GM21526 (cell line): ENCODE data around the gene HOXC12.

Source experiments
- ATAC-seq: cut with Tn5 transposase; IDR thresholded peaks from one replicate; pipeline ENCODE4 v1.9.1; 2021; ENCODE audit warnings: moderate library complexity; ENCODE audit not compliant: unreplicated experiment, low FRiP score

Gene HOXC12

DNA sequence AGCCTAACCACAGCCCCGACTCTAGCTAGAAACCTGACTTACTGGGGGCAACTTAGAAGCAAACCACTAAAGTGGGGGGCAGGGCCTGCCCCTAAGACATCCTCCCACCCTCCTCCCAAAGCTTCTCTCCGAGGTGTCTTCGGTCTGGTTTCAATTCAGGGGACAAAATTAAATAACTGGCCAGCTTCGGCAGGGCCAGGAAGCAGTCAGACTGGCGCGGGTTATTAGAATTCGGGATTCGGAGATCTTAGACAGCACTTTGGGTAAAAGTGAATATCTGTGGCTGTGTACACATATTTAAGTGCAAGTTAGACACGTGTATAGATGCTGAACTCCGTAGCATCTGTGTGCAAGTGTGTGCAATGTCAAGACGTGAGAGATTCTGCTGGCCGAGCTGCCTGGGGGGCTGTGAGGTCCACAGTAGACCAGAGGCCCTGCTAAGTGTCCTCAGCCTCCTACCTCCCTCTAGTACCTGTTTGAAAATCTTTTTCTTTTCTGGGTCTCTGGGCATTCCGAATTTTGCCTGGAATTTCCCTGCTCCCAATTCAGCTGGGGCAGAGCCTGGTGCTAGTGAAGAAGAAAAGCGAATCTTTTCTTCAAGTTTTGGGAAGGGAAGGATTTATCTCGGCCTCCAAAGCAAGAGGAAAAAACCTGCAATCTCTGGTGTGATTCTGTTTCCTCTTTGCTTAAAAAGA is 26.2 kb downstream of the HOXC12 start:
- ATAC-seq = no peak

DNA sequence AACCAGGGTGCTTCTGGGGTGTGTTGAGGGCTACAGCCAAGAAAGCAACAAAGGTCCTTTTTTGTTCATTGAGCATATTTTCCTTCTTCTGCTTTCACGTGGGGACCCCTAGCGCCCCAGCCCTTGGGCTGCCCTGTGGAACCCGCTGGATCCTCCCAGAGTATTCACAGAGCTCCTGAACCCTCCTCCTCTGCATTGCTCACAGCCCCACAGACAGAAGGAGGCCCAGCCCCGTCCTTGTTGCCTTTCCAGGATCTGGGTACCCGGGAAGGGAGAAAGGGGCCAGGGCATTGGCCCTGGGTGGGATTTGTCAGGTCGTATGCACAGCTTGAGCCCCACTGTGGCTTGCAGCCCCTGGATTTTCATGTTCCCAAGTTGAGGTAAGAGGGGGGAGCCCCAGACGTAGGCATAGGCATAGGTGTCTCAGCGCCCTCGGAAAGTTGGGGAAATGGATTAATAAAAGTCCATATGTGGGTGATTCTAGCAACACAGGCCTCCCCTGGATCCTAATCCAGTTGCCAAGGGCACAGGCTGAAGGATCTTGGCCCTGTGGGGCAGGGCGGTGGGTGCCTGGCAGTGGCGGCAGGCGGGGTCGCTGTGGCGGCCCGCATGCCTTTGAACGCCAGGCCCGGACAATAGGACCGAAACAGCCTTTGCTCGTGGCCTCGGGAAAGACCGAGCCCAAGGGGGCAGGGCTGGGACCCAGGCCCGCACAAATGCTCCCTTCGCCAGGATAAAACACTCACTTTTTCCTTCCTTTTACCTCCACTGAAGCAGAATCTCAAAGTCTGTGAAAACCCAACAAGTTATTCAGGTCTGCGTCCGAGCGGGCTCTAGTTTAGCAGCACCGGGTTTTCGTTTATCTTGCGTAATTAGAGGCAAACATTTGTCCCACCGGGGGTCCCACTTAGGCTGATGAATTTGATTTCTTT is 27.2 kb downstream of the HOXC12 start:
- no peak for ATAC-seq

DNA sequence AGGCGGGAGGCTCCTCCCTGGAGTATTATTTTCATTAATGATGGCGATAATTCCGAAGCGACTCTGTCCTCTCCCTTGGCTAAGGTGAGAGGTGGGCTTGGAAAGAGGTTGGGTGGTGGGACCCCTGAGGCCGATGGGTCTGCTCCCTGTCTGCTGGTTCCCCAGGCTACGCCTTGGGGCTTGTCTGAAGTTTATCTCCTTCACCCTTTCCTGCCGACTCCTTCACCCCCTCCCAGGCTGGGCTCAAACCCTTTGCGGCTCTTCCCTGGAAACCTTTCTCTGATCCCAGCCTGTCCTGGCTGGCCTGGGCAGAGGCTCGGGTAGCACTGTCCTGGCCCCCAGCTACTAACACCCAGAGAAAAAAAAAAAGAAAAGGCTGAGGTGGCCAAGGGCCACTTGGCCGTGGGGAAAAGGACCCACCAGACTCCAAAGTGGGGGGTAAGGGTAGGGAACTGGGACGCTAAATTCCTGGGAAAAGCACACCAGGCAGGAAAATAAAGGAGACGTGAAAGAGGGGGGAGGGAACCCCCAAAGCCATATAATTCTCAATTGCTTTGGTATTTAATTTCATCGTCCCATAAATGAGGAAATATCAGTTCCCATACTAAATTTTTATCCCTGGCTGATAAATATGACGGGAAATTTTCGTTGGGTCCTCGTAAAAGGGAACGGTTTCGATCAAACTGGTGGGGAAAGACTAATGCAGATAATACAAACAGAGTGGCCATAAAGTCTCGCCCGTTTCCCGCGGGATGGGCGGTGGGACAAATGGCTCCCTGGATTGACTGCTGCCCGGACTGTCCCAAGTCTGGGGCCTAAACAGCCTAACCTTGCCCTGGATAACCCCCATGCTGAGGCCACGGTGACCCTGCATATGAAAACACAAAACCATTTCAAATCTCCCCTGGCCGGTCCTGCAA is 28.2 kb downstream of the HOXC12 start:
- no peak for ATAC-seq

DNA sequence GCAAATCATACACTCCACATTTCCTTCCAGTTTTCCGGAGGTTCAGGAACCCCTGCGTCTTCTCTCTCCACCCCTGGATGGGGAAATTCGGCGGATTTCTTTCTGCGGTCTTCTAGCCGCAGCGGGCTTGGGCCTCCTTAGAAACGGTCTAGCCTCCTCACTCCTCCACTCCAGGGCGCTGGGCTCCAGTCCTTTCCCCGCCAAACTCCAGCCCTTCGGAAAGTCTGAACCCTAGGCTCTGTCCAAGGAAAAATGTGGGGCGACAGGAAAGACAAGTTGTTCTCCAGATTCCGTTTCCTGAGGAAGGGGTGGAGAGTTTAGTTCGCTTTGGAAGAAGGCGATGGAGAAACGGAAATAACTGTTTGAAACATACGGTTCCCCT is 28.9 kb downstream of the HOXC12 start:
- ATAC-seq = no peak

DNA sequence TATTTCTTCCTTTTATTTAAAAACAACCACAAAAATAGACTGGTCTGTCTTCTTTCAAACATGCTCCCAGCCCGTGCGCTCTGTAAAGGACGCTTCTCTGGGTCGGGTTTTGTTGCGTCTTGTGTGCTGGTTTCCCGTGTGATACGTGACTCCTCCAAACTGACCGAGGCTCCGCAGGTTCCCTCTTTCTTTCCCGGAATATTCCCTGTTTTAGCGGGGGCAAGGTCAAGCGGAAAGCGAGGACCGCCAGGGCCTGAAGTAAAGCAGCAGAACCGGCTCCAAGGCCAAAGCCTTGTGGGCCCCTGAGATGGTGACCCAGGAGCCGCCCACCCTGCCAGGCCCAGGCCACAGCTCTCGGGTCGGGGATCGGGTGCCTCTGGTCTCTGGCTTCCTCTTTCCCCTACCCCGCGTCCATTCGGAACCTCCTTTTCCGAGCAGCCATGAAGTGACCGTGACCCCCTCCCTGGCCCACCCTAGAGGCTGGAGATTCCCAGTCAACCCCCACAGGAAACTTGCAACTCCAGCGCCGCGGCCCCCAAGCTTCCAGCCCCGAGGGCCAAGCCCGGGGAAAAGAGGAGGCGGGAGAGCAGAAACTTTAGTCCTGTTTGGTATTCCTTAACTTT is 29.4 kb downstream of the HOXC12 start:
- no peak for ATAC-seq

DNA sequence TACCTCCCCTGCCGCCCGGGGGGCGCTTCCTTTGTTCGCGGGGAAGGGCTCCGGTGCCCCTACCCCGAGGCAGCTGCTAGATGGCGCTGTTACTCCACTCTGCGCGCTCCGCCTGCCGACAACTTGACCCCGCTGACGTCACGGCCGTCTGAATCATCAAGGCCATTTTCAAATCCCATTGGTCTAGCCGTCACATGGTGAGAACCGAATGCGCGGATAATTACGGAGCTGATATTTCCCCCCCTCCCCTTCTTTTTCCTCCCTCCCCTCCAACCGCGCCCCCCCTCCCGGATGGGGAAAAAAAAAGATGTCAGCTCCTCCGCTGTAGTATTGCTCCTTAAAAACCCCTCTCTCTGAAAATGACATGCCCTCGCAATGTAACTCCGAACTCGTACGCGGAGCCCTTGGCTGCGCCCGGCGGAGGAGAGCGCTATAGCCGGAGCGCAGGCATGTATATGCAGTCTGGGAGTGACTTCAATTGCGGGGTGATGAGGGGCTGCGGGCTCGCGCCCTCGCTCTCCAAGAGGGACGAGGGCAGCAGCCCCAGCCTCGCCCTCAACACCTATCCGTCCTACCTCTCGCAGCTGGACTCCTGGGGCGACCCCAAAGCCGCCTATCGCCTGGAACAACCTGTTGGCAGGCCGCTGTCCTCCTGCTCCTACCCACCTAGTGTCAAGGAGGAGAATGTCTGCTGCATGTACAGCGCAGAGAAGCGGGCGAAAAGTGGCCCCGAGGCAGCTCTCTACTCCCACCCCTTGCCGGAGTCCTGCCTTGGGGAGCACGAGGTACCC is 30.4 kb downstream of the HOXC12 start, which contains the start of gene HOXC10:
Gene HOXC10, plus strand, starts transcription at position 246 of the 791 bp plus-strand sequence. Its CDS starts 114 bp downstream, at position 360.
- ATAC-seq = peak; percentile 61

DNA sequence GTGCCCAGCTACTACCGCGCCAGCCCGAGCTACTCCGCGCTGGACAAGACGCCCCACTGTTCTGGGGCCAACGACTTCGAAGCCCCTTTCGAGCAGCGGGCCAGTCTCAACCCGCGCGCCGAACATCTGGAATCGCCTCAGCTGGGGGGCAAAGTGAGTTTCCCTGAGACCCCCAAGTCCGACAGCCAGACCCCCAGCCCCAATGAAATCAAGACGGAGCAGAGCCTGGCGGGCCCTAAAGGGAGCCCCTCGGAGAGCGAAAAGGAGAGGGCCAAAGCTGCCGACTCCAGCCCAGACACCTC is 30.9 kb downstream of the HOXC12 start:
- no peak for ATAC-seq

DNA sequence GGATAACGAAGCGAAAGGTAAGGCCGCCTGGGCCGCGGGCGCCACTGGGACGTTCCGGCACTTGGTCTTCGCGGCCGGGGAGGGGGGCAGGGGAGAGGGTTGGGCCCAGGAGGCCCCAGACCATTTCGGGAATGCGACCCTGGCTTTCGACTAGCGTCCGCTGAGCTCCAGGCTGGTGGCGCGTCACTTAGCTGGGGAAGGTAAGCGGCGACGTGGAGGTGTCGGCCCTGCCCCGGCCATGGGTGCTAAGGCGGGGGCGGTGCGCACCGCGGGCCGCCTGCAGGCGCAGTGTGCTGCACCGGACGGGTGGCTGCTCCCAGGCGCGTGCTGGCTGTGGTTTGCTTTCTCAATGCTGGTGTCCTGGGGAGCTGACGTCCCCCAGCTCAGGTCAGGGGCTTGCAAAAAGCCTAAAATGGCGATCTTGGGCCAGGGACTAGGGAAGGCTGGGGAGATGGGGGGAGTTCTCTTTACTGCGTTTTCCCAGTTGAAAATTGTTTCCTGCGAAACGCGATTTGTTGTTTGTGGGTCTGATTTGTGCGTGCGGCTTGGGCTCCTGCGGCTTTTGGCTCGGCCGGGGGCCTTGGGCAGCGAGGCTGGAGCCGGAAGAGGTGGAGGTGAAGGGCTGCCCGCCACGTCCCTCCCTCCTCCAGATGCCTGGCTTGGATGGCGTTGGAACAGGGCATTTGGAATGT is 31.4 kb downstream of the HOXC12 start:
- no peak for ATAC-seq

DNA sequence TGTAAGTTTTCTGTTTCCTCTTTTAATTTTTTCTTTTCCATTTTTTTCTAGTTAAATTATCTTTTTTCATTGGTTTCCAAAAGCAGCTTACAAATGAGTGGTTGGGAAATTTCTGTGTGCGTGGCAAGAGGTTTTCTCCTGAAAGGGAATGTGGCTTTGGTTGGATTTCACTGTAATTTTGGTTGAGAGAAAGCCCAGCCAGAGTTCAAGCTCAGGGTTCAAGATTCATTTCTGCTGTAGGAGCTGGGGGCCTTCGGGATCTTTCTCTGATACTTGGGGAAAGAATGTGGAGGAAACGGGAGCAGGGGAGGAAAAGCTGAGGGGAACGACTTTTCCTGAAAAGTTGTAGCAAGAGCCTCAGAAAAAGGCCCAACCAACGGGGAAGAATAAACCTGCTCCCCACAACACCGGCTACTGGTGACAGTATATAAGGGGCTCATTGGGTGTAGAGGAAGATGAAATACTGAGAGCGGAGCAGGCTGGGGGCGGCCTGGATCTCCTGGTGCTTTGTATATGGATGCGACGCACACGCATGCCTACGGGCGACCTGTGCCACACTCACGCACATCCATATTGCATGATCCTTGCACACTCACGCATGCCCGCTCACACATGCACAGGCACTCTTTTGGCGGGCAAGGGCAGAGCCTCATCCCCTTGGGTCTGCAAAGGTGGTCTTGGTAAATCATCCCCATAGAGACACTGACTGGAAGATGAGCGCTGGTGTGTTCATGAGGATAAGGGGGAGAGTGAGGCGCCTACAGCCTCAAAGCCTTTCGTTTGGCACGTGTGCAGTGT is 32.2 kb downstream of the HOXC12 start:
- ATAC-seq = no peak

DNA sequence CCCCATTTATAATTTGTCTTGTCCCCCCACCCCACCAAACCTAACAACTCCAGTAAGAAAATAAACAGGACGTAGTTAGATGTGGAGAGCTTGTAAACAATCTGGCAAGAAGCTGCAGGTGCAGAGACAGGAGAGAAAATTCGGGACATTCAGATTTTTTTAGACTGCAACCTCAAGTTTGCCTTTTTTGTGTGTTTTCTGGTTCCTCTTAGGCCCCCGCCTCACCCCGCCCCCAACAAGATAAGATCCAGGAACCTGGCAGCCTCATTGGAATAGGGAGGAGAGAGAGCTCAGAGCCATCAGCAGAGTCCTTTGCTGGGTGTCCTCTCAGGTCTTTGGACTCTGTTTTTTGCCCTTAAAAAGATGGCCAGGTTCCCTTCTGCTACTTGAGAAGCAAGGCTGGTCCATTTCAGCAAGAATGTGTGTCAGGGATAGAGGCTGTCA is 33.1 kb downstream of the HOXC12 start:
- no peak for ATAC-seq

DNA sequence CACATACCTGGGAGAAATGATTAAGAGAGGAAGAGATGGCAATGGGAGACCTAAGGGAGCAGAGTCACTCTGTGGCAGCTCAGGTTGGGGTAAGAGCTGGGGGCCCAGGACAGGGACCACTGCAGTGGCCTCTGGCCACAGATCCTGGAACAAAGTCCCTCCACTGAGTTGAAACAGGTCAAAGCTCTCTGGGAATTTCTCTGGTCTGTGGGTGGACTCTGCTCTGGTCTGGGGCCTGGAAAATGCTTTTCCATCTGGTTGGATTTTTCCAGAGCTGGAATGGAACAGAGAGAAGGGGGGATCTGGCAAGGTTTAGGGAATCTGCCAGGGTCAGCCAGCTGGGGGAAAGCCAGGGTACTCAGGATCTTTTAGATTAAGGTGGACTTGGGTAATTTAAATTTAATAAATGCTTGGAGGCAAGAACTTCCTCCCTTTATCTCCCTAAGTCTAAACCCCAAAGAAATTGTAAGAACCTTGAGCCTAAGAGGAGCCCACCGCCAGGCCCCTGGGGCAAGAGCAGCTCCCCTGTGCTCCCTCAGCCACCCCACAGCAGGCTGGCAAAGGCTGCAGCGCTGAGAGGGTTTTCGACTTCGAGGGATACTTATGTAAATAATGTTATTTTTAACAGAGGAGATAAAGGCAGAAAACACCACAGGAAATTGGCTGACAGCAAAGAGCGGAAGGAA is 34.0 kb downstream of the HOXC12 start:
- no peak for ATAC-seq

DNA sequence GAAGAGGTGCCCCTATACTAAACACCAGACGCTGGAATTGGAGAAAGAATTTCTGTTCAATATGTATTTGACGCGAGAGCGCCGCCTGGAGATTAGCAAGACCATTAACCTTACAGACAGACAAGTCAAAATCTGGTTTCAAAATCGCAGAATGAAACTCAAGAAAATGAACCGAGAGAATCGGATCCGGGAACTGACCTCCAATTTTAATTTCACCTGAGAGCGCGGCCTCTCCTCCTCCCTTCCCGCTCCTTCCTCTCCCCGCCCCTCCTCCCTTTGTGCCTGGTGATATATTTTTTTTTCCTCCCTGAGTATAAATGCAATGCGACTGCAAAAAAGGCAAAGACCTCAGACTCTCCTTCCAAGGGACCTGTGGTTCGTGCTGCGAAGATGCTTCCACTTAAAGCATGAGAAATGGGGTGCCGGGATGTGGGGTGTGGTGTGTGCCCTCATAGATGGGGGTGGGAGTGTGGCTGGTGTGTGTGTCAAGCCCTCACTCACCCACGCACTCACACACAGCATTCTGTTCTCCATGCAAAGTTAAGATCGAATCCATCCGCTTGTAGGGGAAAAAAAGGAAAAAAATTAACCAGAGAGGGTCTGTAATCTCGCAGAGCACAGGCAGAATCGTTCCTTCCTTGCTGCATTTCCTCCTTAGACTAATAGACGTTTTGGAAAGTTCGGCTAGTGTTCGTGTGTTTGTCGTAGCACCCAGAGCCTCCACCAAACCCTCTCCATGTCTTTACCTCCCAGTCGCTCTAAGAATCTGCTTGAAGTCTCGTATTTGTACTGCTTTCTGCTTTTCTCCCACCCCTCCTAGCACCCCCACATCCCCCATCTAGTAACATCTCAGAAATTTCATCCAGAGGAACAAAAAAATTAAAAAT is 34.8 kb downstream of the HOXC12 start:
- no peak for ATAC-seq

DNA sequence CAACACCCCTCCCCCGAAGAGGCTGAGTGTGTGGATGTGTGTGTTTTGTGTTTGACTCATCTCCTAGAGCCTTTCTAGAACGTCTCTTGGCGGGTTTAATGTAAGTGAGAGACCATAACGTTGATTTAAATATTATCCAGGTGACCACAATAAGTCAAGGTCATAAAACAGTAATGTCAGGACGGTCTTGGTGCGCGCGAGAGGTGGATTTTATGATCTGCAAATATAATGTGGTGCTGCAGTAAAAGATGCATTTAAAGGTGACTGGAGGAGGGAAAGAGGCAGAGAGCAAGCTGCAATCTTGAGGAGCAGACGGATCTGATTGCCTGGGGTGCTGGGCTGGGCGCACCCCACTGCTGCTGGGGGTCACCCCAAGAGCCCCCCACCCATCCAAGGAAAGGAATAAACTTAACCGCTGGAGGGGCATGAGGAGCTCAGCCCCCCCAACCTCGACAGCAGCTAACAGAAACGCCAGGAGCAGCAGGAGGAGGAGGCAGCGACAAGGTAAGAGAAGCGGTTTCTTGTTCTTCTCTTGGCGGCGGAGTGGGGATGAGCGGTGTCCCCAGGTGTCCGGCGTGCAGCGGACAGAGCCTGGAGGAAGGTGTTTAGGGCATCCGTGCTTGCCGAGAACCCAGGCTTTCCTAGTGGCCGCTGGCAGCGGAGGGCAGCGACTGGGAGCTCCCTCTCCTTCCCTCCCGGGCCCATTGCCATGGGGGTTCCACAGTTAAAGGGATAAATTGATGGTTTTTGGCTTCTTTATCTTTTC is 35.8 kb downstream of the HOXC12 start:
- ATAC-seq = no peak

DNA sequence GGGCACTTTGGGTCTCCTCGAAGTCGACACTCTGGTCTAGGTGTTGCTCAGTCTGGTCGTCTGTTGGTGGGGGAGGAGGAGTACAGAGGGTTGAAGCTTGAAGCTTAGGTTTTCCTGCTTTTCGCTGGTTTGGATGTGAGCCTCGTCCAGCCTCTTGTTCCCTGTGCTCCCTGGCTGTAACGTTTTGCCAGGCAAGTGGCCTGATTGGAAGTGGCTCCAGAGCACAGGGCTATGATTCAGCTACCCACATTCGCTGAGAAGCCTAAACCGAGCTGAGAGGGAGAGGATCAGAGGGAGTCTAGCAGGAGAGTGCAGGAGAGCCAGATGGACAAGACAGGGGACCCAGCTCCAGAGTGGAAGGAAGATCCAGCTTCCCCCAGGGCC is 36.4 kb downstream of the HOXC12 start:
- no peak for ATAC-seq

DNA sequence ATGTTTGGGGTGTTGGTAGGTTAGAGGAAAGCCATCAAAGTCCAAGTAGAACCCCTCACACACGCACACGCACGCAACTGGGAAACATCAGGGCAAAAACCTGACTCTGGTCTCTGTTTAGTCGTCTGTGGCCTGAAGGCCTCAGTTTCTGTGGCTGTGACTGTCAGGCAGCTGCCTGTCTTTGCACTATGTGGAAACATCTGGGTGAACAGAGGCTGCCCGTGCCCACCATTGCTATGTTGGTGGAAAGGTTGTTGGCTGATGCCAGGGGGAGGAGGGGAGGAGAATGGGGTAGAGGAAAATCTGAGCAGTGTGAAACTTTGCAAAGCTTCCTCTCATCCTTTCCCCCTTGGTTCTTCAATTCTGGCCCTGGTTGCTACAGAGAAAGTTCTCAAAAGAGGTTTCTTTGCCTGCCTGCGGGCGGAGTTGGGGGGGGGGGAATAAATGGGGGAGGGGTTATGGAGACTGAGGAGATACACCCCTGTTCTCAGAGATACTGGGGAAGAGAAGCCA is 37.7 kb downstream of the HOXC12 start:
- ATAC-seq = no peak
